ENCODE data around the gene PIP4K2A. TPM values are rescaled to one million over a fixed set of nuclear protein-coding genes. Genes with fewer than 3 reads are reported as not detected.

Gene PIP4K2A
- total RNA-seq, 2 donors from 2014 or later: 42.6 to 58.6 TPM

DNA sequence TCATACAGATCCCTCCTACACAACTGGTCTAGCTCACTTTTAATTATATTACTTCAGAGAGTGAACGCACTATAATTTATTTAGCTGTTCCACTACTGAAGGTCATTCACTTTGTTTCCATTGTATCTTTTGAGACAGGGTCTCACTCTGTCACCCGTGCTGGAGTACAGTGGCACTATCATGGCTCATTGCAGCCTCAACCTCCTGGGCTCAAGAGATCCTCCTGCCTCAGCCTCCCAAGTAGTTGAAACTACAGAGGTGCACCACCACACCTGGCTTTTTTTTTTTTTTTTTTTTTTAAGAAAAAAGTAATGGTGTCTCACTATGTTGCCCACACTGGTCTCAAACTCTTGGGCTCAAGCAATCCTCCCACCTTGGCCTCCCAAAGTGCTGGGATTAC, 49.0 kb downstream of the PIP4K2A start:
- DNase-seq (ENCODE audit: low spot score) (no peak), ATAC-seq (ENCODE audit: insufficient number of reproducible peaks, low FRiP score, low read depth) (no peak)
- H3K27ac ChIP-seq: no peak overlapping the region
- TF ChIP-seq, protein P1, sequence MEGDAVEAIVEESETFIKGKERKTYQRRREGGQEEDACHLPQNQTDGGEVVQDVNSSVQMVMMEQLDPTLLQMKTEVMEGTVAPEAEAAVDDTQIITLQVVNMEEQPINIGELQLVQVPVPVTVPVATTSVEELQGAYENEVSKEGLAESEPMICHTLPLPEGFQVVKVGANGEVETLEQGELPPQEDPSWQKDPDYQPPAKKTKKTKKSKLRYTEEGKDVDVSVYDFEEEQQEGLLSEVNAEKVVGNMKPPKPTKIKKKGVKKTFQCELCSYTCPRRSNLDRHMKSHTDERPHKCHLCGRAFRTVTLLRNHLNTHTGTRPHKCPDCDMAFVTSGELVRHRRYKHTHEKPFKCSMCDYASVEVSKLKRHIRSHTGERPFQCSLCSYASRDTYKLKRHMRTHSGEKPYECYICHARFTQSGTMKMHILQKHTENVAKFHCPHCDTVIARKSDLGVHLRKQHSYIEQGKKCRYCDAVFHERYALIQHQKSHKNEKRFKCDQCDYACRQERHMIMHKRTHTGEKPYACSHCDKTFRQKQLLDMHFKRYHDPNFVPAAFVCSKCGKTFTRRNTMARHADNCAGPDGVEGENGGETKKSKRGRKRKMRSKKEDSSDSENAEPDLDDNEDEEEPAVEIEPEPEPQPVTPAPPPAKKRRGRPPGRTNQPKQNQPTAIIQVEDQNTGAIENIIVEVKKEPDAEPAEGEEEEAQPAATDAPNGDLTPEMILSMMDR (IDR thresholded peaks at IDR 0.05): no peak
- H3K4me3 ChIP-seq: no peak overlapping the region
- H3K4me1 ChIP-seq (ENCODE audit: control insufficient read depth in 1 of 2, low read depth in 2 of 2): peaks cover 11 to 38% of the 10 kb centered on the region in 2 donors
- no peaks in the 10 kb centered on the region for H3K27me3 ChIP-seq (replicated peaks; ENCODE audit: insufficient read depth)
- H3K9me3 ChIP-seq: no peaks in the 10 kb centered on the region
- no peaks in the 10 kb centered on the region for H3K36me3 ChIP-seq

DNA sequence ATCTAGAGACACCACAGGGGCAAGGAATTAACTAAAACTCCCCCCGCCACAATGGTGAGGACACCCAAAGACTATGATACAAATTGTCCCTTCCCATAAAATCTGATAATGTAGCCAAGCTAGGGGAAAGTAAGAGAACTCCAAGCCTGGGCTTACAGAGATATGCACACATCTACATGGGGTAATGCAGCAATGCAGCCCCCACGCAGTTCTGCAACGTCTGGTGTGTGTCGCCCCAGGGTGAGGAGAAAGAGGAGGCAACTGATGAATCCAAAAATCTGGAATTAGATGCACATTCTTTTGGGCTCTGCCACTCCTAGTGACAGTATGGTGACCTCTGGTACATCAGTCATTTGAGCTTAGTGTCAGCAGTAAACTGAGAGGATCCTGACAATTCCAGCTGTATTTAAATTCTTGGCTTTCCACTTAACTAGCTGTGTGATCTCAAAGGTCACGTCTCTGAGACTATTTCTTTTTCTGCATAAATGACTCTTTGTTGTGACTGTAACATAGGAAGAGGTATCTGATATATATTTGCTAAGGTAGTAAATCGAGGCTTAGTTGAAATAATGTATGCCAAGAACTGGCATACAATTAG, 51.5 kb downstream of the PIP4K2A start:
- H3K36me3 ChIP-seq: no peaks in the 10 kb centered on the region
- ATAC-seq (ENCODE audit: insufficient number of reproducible peaks, low FRiP score, low read depth): no peak
- TF ChIP-seq, protein P1 (IDR thresholded peaks at IDR 0.05): no peak

DNA sequence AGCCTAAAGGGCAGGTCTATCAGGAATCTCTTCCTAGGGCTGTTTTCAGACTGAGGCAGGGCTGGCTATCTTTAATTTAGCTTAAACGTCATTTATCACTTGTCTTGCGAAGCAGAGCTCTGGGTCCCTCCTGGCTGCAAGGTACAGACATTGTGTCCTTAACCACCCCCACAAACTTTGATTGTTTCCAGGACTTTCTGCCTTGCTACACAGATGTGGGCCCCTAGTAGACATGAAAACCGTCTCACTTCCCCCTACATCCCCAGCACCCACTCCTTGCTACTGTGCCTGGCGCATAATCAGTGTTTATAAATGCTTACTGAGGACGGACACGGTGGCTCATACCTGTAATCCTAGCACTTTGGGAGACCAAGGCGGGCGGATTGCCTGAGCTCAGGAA, 54.5 kb downstream of the PIP4K2A start:
- H3K36me3 ChIP-seq: no peaks in the 10 kb centered on the region
- DNase-seq (ENCODE audit: low spot score): no peak
- no peaks in the 10 kb centered on the region for H3K27me3 ChIP-seq (replicated peaks; ENCODE audit: insufficient read depth)
- TF ChIP-seq, protein P1 (IDR thresholded peaks at IDR 0.05): no peak
- peaks cover 16 to 42% of the 10 kb centered on the region in 2 donors for H3K4me1 ChIP-seq (ENCODE audit: control insufficient read depth in 1 of 2, low read depth in 2 of 2)
- H3K9me3 ChIP-seq: no peaks in the 10 kb centered on the region
- no peak overlapping the region for H3K4me3 ChIP-seq
- no peak for ATAC-seq (ENCODE audit: insufficient number of reproducible peaks, low FRiP score, low read depth)
- H3K27ac ChIP-seq: no peak overlapping the region

More for the DNA sequence above, 51.5 kb downstream of the PIP4K2A start:
- H3K4me3 ChIP-seq: no peak overlapping the region
- H3K9me3 ChIP-seq: no peaks in the 10 kb centered on the region
- peaks cover 17 to 43% of the 10 kb centered on the region in 2 donors for H3K4me1 ChIP-seq (ENCODE audit: control insufficient read depth in 1 of 2, low read depth in 2 of 2)
- H3K27ac ChIP-seq: no peak overlapping the region
- no peaks in the 10 kb centered on the region for H3K27me3 ChIP-seq (replicated peaks; ENCODE audit: insufficient read depth)
- no peak for DNase-seq (ENCODE audit: low spot score)

DNA sequence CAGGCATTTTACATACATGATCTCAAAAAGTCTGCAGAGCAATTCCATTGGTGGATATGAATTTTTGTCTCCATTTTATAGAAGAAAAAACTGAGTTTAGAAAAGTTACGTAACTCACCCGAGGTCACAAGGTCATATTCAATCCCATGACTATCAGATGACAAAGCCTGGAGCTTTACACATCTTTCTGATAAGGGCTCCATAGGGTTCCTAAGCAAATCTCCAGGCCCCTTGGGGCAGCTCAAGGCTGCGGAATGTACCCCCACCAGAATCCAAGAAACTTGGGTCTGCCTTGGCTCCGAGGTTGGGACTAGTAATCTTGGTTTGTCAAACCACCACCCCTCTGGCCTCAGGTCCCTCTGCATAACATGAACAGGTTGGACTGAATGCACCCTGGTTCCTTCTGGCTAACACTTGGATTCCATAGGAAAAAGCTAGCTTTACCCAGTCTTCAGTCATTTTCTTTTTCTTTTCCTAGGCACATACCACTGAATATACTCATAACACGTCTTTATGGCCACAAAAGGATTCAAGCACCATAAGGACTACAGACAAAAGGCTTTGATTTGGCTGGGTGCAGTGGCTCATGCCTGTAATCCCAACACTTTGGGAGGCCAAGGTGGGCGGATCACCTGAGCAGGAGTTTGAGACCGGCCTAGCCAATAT, 55.5 kb downstream of the PIP4K2A start:
- ATAC-seq (ENCODE audit: insufficient number of reproducible peaks, low FRiP score, low read depth) (no peak), DNase-seq (ENCODE audit: low spot score) (no peak)
- TF ChIP-seq, protein P1 (IDR thresholded peaks at IDR 0.05): no peak
- H3K4me1 ChIP-seq (ENCODE audit: control insufficient read depth in 1 of 2, low read depth in 2 of 2): peaks cover 25 to 52% of the 10 kb centered on the region in 2 donors
- no peaks in the 10 kb centered on the region for H3K27me3 ChIP-seq (replicated peaks; ENCODE audit: insufficient read depth)
- H3K27ac ChIP-seq: peak overlapping the region in 1 of 2 donors; percentile 53
- no peaks in the 10 kb centered on the region for H3K9me3 ChIP-seq
- H3K4me3 ChIP-seq: no peak overlapping the region
- H3K36me3 ChIP-seq: no peaks in the 10 kb centered on the region

DNA sequence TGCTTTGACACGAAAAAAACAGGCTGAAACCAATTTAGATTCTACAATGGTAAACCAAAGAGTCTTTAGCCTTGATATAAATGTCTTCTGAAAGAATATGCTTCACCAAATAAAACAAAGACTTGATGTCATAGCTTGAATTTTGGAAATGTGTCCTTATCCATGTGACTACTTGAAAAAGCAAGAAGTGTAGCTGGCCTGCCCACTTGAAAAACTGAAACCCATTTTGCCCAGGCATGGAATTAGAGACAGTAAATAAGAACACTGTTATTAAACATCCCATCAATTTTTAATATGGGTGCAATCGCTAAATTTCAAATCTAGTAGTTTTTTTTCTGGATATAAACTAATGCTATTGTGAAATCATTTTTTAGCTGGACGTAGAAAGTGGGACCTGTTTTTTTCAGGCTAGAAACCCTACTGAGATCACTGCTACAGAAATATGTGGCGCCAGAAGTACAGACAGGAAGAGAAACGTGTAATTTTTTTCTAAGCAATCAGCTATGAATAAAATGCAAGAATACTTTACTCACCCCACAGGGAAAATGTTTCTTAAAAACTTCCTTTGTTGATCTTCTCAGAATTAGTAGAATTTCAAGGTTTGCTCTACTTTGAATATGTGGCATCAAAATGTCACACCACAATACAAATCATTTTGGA, 56.7 kb downstream of the PIP4K2A start:
- DNase-seq (ENCODE audit: low spot score) (no peak), ATAC-seq (ENCODE audit: insufficient number of reproducible peaks, low FRiP score, low read depth) (no peak)
- TF ChIP-seq, protein P1 (IDR thresholded peaks at IDR 0.05): no peak
- Histone ChIP-seq H3K4me3 (no peak overlapping the region), H3K36me3 (no peaks in the 10 kb centered on the region), H3K9me3 (no peaks in the 10 kb centered on the region), H3K27ac (peak overlapping the region; percentile 6 to 53), H3K27me3 (replicated peaks; ENCODE audit: insufficient read depth) (no peaks in the 10 kb centered on the region), H3K4me1 (ENCODE audit: control insufficient read depth in 1 of 2, low read depth in 2 of 2) (peaks cover 29 to 58% of the 10 kb centered on the region in 2 donors)
